ENCODE data around the gene REPS2. TPM values are rescaled to one million over a fixed set of nuclear protein-coding genes. Genes with fewer than 3 reads are reported as not detected.

REPS2 gene
- total and polyA plus RNA-seq, 4 experiments from 2014 or later = 0.09 to 1.4 (median 0.61) TPM

DNA sequence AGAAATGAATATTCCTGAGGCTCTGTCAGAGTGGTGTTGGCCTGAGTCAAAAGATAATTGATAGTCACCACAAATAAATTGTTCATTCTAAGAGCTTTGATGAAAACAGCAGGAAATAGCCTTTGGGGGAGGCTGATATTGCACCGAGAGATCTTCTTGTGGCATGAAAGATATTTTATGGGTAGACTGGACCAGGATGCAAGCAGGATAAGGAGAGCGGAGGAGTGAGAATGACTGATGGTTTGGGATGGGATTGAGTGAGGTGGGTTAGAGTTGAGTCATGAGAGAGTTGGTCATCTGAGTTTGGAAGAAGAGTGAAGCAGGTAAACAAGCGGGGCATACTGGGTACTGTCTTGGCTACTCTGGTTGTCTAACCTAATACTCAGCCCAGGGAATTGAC, 88.7 kb downstream of the REPS2 start:
- Mint-ChIP-seq H3K4me3 (no peak overlapping the region), H3K9me3 (peaks cover 0 to 5% (median 0%) of the 10 kb centered on the region in 8 donors), H3K27me3 (peaks cover 1 to 2% of the 10 kb centered on the region in 2 donors), H3K4me1 (no peaks in the 10 kb centered on the region), H3K36me3 (no peaks in the 10 kb centered on the region), H3K27ac (no peak overlapping the region)
- intact Hi-C loops (cut with micrococcal nuclease) = no loop called here
- Histone ChIP-seq H3K27ac (ENCODE audit: low read depth, low read length) (no peak overlapping the region), H3K27me3 (ENCODE audit: insufficient read depth, low read length) (no peaks in the 10 kb centered on the region), H3K4me3 (ENCODE audit: low read length in 2 of 2) (no peak overlapping the region), H3K4me1 (ENCODE audit: insufficient read depth, low read length) (no peaks in the 10 kb centered on the region), H3K9me3 (ENCODE audit: control insufficient read depth in 1 of 2, low read length in 2 of 2) (no peaks in the 10 kb centered on the region), H3K36me3 (ENCODE audit: insufficient read depth, low read length) (no peaks in the 10 kb centered on the region)
- no peak for DNase-seq
- ChIA-PET POLR2A (ENCODE audit: partially characterized antibody) (no interaction called here), CTCF (ENCODE audit: partially characterized antibody) (no interaction called here)

DNA sequence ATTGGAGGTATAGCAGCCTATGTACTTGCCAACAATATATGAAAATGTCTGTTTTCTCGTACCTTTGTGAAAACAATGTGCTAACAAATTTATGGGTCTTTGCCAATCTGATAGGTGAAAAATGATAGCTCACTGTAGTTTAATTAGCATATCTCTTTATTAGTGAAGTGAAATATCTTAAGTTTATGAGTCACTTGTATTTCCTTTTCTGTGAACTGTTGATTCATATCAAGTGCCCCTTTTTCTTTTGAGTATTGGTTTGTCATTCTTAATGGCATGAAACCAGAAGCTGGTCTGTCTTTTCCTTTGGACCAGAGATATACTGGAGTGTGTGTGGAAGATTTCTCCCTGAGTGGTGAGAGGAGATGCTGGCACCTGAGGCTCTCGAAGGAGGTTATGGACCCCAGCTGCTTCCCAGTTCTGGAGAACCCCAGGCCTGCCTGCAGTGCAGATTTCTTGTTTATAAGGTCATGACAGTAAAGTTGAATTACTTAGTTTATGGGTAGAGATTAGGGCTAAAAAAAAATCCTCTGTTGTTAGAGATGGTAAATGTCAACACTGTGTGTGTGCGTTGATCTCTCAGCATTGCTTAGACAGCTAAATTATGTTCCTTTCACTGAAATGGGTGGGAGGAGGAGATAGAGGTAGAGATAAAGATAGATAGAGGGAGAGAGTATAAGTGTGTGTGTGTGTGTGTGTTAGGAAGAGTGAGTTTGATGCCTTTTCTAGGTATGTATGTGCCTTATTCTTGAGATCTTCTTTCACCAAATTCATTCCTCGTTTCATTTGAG, 89.9 kb downstream of the REPS2 start:
- no peaks in the 10 kb centered on the region for H3K36me3 Mint-ChIP-seq
- H3K9me3 Mint-ChIP-seq = peaks cover 0 to 5% (median 0%) of the 10 kb centered on the region in 8 donors
- Histone ChIP-seq H3K9me3 (ENCODE audit: control insufficient read depth in 1 of 2, low read length in 2 of 2) (no peaks in the 10 kb centered on the region), H3K4me1 (ENCODE audit: insufficient read depth, low read length) (no peaks in the 10 kb centered on the region), H3K4me3 (ENCODE audit: low read length in 2 of 2) (no peak overlapping the region), H3K36me3 (ENCODE audit: insufficient read depth, low read length) (no peaks in the 10 kb centered on the region), H3K27ac (ENCODE audit: low read depth, low read length) (no peak overlapping the region), H3K27me3 (ENCODE audit: insufficient read depth, low read length) (no peaks in the 10 kb centered on the region)
- DNase-seq = no peak
- POLR2A ChIA-PET (ENCODE audit: partially characterized antibody) = no interaction called here
- no peak overlapping the region for H3K4me3 Mint-ChIP-seq
- no peaks in the 10 kb centered on the region for H3K4me1 Mint-ChIP-seq
- intact Hi-C loops (cut with micrococcal nuclease) = no loop called here
- CTCF ChIA-PET (ENCODE audit: partially characterized antibody) = no interaction called here
- peak overlapping the region in 1 of 7 donors; percentile 20 for H3K27ac Mint-ChIP-seq
- peaks cover 0 to 3% of the 10 kb centered on the region in 2 donors for H3K27me3 Mint-ChIP-seq

DNA sequence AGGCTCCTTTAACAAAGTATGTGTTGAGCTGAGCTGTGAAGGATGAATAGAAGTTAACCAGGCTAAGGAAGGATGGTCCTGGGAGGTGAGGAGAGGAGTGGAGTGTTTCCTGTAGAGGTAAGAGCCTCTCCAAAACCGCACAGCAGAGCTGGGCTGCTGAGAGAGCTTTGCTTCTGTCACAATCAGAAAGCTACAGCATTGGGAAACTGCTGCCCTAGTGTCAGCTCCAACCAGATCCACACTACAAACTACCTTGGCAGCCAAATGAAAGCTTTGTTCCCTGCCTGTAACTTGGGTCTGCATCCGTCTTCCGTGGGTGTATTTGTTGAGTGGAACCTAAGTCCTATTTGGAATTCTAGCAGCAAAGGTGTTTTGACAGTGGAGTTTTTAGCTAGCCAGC, 91.8 kb downstream of the REPS2 start:
- no peak for DNase-seq
- Histone ChIP-seq H3K4me3 (ENCODE audit: low read length in 2 of 2) (no peak overlapping the region), H3K27ac (ENCODE audit: low read depth, low read length) (no peak overlapping the region), H3K36me3 (ENCODE audit: insufficient read depth, low read length) (no peaks in the 10 kb centered on the region), H3K4me1 (ENCODE audit: insufficient read depth, low read length) (no peaks in the 10 kb centered on the region), H3K27me3 (ENCODE audit: insufficient read depth, low read length) (no peaks in the 10 kb centered on the region), H3K9me3 (ENCODE audit: control insufficient read depth in 1 of 2, low read length in 2 of 2) (no peaks in the 10 kb centered on the region)
- POLR2A ChIA-PET (ENCODE audit: partially characterized antibody) = no interaction called here
- Mint-ChIP-seq H3K27ac (no peak overlapping the region), H3K27me3 (peaks cover 0 to 1% of the 10 kb centered on the region in 2 donors), H3K9me3 (peaks cover 0 to 5% (median 0%) of the 10 kb centered on the region in 8 donors), H3K4me1 (no peaks in the 10 kb centered on the region), H3K4me3 (peak overlapping the region in 1 of 8 donors; percentile 2), H3K36me3 (no peaks in the 10 kb centered on the region)
- CTCF ChIA-PET (ENCODE audit: partially characterized antibody) = interaction anchor here (1.2 to 1.7 kb wide), 2 partner anchors 8 to 155 kb away, joined by 3 to 9 read pairs; no protein-coding TSS in a partner anchor
- intact Hi-C loops (cut with micrococcal nuclease) = no loop called here

DNA sequence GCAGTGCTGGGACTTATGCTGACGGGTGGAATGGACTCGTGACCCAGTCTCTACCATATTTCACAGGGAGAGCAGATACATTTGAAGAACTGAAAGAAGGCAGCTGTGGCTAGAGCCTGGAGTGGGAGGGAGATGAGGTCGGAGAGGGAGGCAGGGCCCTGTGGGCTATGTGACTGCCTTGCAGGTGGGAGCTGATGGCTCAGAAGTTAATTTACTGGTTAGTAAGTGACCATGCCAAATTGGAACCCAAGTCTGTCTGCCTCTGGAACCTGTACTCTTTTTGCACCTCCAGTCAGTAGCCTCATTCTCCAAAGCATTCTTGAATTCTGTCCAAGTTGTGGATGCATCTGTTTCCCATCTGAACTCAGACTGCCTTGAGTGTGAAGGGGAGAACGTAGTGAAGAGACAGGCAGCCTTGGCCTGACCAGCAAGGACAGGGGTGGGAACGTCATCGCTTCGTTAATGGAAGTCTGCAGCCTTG, 92.3 kb downstream of the REPS2 start:
- H3K36me3 ChIP-seq (ENCODE audit: insufficient read depth, low read length) = no peaks in the 10 kb centered on the region
- ChIA-PET POLR2A (ENCODE audit: partially characterized antibody) (no interaction called here), CTCF (ENCODE audit: partially characterized antibody) (interaction anchor here (1.2 to 1.7 kb wide), 3 partner anchors 8 to 155 kb away, joined by 3 to 9 read pairs (median 4); no protein-coding TSS in a partner anchor)
- Mint-ChIP-seq H3K27ac (no peak overlapping the region), H3K9me3 (peaks cover 0 to 5% (median 0%) of the 10 kb centered on the region in 8 donors), H3K4me3 (peak overlapping the region in 1 of 8 donors; percentile 2), H3K27me3 (peaks cover 0 to 1% of the 10 kb centered on the region in 2 donors), H3K36me3 (no peaks in the 10 kb centered on the region), H3K4me1 (no peaks in the 10 kb centered on the region)
- H3K27me3 ChIP-seq (ENCODE audit: insufficient read depth, low read length) = no peaks in the 10 kb centered on the region
- no peak overlapping the region for H3K27ac ChIP-seq (ENCODE audit: low read depth, low read length)
- no peaks in the 10 kb centered on the region for H3K4me1 ChIP-seq (ENCODE audit: insufficient read depth, low read length)
- no peaks in the 10 kb centered on the region for H3K9me3 ChIP-seq (ENCODE audit: control insufficient read depth in 1 of 2, low read length in 2 of 2)
- no peak for DNase-seq
- no peak overlapping the region for H3K4me3 ChIP-seq (ENCODE audit: low read length in 2 of 2)
- intact Hi-C loops (cut with micrococcal nuclease) = no loop called here

DNA sequence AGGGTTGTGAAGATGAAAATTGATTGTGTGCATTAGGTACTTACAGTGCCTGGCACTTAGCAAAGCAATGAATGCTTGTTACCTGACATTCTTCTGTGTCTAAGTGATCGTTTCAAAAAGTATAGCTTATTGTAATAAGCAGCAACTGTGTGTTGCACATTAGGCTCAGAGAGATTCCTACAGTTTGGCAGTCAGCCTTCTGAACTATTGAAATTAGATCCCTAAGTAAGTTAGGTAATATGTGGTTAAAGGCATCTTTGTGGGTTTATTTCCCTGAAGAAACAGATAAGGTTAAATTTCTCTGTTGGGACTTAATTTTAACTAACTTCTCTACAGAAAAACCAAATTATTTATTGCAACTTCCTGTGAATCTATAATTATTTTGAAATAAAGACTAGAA, 93.4 kb downstream of the REPS2 start:
- intact Hi-C loops (cut with micrococcal nuclease) = no loop called here
- no peak for DNase-seq
- Histone ChIP-seq H3K36me3 (ENCODE audit: insufficient read depth, low read length) (no peaks in the 10 kb centered on the region), H3K4me1 (ENCODE audit: insufficient read depth, low read length) (no peaks in the 10 kb centered on the region), H3K27ac (ENCODE audit: low read depth, low read length) (no peak overlapping the region), H3K9me3 (ENCODE audit: control insufficient read depth in 1 of 2, low read length in 2 of 2) (no peaks in the 10 kb centered on the region), H3K27me3 (ENCODE audit: insufficient read depth, low read length) (no peaks in the 10 kb centered on the region), H3K4me3 (ENCODE audit: low read length in 2 of 2) (no peak overlapping the region)
- ChIA-PET CTCF (ENCODE audit: partially characterized antibody) (interaction anchor here (1.3 kb wide), 1 partner anchor 8 kb away, joined by 4 read pairs; no protein-coding TSS in a partner anchor), POLR2A (ENCODE audit: partially characterized antibody) (no interaction called here)
- Mint-ChIP-seq H3K27me3 (peaks cover 0 to 1% of the 10 kb centered on the region in 2 donors), H3K9me3 (peaks cover 0 to 3% (median 0%) of the 10 kb centered on the region in 8 donors), H3K27ac (no peak overlapping the region), H3K4me1 (no peaks in the 10 kb centered on the region), H3K4me3 (no peak overlapping the region), H3K36me3 (no peaks in the 10 kb centered on the region)

DNA sequence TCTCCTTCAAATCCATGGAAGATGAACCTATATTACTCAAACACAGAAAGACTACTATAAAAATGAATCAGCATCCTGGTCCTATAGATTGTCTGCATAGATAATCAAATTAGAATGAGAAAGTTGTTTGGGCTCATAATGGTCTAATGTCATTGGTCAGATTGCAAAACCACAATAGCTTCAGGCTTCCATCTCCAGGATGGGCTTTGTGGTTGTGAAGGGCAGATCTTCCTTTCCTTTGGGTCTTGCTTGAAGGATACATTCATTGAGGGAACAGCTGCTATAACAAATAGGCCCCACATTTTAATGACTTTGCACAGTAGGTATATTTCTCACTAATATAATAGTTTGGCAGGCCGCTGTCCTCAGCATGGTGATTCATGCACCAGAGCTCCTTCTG, 94.3 kb downstream of the REPS2 start:
- Mint-ChIP-seq H3K27ac (no peak overlapping the region), H3K9me3 (peaks cover 0 to 2% (median 0%) of the 10 kb centered on the region in 8 donors), H3K4me1 (no peaks in the 10 kb centered on the region), H3K36me3 (no peaks in the 10 kb centered on the region), H3K27me3 (peaks cover 0 to 1% of the 10 kb centered on the region in 2 donors), H3K4me3 (no peak overlapping the region)
- H3K9me3 ChIP-seq (ENCODE audit: control insufficient read depth in 1 of 2, low read length in 2 of 2) = no peaks in the 10 kb centered on the region
- ChIA-PET CTCF (ENCODE audit: partially characterized antibody) (no interaction called here), POLR2A (ENCODE audit: partially characterized antibody) (no interaction called here)
- no peaks in the 10 kb centered on the region for H3K27me3 ChIP-seq (ENCODE audit: insufficient read depth, low read length)
- no peaks in the 10 kb centered on the region for H3K36me3 ChIP-seq (ENCODE audit: insufficient read depth, low read length)
- no peak for DNase-seq
- no peaks in the 10 kb centered on the region for H3K4me1 ChIP-seq (ENCODE audit: insufficient read depth, low read length)
- intact Hi-C loops (cut with micrococcal nuclease) = no loop called here
- H3K4me3 ChIP-seq (ENCODE audit: low read length in 2 of 2) = no peak overlapping the region
- H3K27ac ChIP-seq (ENCODE audit: low read depth, low read length) = no peak overlapping the region

DNA sequence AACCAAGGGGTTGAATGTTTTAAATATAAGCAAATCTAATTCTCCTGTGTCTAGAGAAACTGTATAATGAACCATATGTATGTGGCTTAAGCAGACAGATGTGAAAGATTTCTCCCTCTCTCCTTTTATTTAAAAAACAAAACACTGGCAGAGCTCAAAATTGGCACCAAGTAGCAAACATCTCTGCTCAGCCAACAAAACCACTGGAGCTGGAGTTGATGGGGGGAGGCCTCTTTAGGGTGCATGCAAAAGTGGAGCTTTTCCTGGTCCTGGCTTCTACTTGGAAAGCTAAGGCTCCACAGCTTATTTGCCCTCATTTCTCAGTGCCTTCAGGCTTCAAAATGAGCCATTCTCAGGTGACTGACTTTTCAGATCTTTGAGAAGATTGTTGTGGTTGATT, 95.6 kb downstream of the REPS2 start:
- Mint-ChIP-seq H3K4me1 (no peaks in the 10 kb centered on the region), H3K27ac (no peak overlapping the region), H3K36me3 (no peaks in the 10 kb centered on the region), H3K27me3 (peaks cover 0 to 1% of the 10 kb centered on the region in 2 donors), H3K9me3 (peaks cover 0 to 2% (median 0%) of the 10 kb centered on the region in 8 donors), H3K4me3 (no peak overlapping the region)
- DNase-seq = no peak
- intact Hi-C loops (cut with micrococcal nuclease) = no loop called here
- ChIA-PET CTCF (ENCODE audit: partially characterized antibody) (no interaction called here), POLR2A (ENCODE audit: partially characterized antibody) (no interaction called here)
- no peak overlapping the region for H3K27ac ChIP-seq (ENCODE audit: low read depth, low read length)
- no peaks in the 10 kb centered on the region for H3K36me3 ChIP-seq (ENCODE audit: insufficient read depth, low read length)
- H3K4me1 ChIP-seq (ENCODE audit: insufficient read depth, low read length) = no peaks in the 10 kb centered on the region
- no peak overlapping the region for H3K4me3 ChIP-seq (ENCODE audit: low read length in 2 of 2)
- H3K9me3 ChIP-seq (ENCODE audit: control insufficient read depth in 1 of 2, low read length in 2 of 2) = no peaks in the 10 kb centered on the region
- no peaks in the 10 kb centered on the region for H3K27me3 ChIP-seq (ENCODE audit: insufficient read depth, low read length)
